Lower lobe of right lung (tissue), 2 donors: Measurements from ENCODE around the gene CARTPT. TPM values are rescaled to one million over a fixed set of nuclear protein-coding genes. Genes with fewer than 3 reads are reported as not detected.

Experiments used
- ATAC-seq, 2 donors: fragments of 200-7000 bp; cut with Tn5 transposase; one replicate each; pipeline ENCODE4 v1.9.1; 2020 to 2022; ENCODE audit warnings: mild to moderate bottlenecking in 2 of 2, moderate library complexity in 2 of 2
- DNase-seq: peaks from one replicate; pipeline ENCODE4 v3.0.0-alpha.2; 2020
- H3K27ac ChIP-seq: fragments of 200-600 bp; one replicate; pipeline ENCODE4 v1.8.0; 2022
- H3K27me3 ChIP-seq: fragments of 200-600 bp; one replicate; pipeline ENCODE4 v1.8.0; 2022; ENCODE audit warnings: low read depth
- H3K36me3 ChIP-seq: fragments of 200-600 bp; one replicate; pipeline ENCODE4 v1.8.0; 2022; ENCODE audit warnings: mild to moderate bottlenecking
- H3K4me1 ChIP-seq: fragments of 200-600 bp; one replicate; pipeline ENCODE4 v1.8.0; 2022
- H3K4me3 ChIP-seq: fragments of 200-600 bp; one replicate; pipeline ENCODE4 v1.8.0; 2022; ENCODE audit warnings: mild to moderate bottlenecking
- H3K9me3 ChIP-seq: fragments of 200-600 bp; one replicate; pipeline ENCODE4 v1.8.0; 2022
- CTCF ChIP-seq: fragments of 200-600 bp; IDR thresholded peaks from one replicate; pipeline ENCODE4 v1.8.0; 2022; ENCODE audit warnings: antibody characterized with exemption, mild to moderate bottlenecking
- intact Hi-C: fragments of 100-400 bp; cut with DNase I; formaldehyde crosslinking; loops from one replicate; pipeline ENCODE4 v1.11.0; 2022
- total RNA-seq: library from RNA; stranded (reverse); fragmentation: NEBNext Ultra II Directional; extraction: Animal tissue kit (Norgen Biotek cat#: 25700); gene quantifications from one replicate; pipeline ENCODE4 v1.2.1, GENCODE V29; 2021
- donor health status: DM: no; HTN: yes; CAD: no; lungs with severe emphysema.

The CARTPT gene
- total RNA-seq, 1 donor from 2014 or later = not detected

GRCh38 chr5:71743155-71743554 lies 24.1 kb downstream of the CARTPT start:
- TF ChIP-seq CTCF = no peak
- Histone ChIP-seq H3K27ac (no peak overlapping the region), H3K9me3 (no peaks in the 10 kb centered on the region), H3K36me3 (no peaks in the 10 kb centered on the region), H3K27me3 (no peaks in the 10 kb centered on the region), H3K4me1 (no peaks in the 10 kb centered on the region), H3K4me3 (no peak overlapping the region)
- ATAC-seq = no peak
- intact Hi-C loops = no loop called here
- no peak for DNase-seq

- no peak overlapping the region for H3K4me3 ChIP-seq
- H3K27ac ChIP-seq = no peak overlapping the region
- TF ChIP-seq CTCF = no peak
- H3K27me3 ChIP-seq = no peaks in the 10 kb centered on the region
- no peaks in the 10 kb centered on the region for H3K9me3 ChIP-seq
- H3K4me1 ChIP-seq = no peaks in the 10 kb centered on the region
- ATAC-seq (no peak), DNase-seq (no peak)
- no peaks in the 10 kb centered on the region for H3K36me3 ChIP-seq
- intact Hi-C loops = no loop called here
These were observed 25.1 kb downstream of the CARTPT start for GRCh38 chr5:71744009-71744790.

GRCh38 chr5:71747182-71747581 lies 28.1 kb downstream of the CARTPT start:
- H3K4me3 ChIP-seq = no peak overlapping the region
- no peaks in the 10 kb centered on the region for H3K27me3 ChIP-seq
- H3K4me1 ChIP-seq = no peaks in the 10 kb centered on the region
- intact Hi-C loops = no loop called here
- no peaks in the 10 kb centered on the region for H3K36me3 ChIP-seq
- no peak for TF ChIP-seq CTCF
- H3K9me3 ChIP-seq = no peaks in the 10 kb centered on the region
- ATAC-seq = no peak
- H3K27ac ChIP-seq = no peak overlapping the region
- no peak for DNase-seq

GRCh38 chr5:71748360-71748759 lies 29.3 kb downstream of the CARTPT start:
- Histone ChIP-seq H3K36me3 (no peaks in the 10 kb centered on the region), H3K4me1 (no peaks in the 10 kb centered on the region), H3K27me3 (no peaks in the 10 kb centered on the region), H3K9me3 (no peaks in the 10 kb centered on the region), H3K4me3 (no peak overlapping the region), H3K27ac (no peak overlapping the region)
- TF ChIP-seq CTCF = no peak
- intact Hi-C loops = no loop called here
- DNase-seq (peak; percentile 45), ATAC-seq (no peak)

GRCh38 chr5:71751422-71751821 lies 32.3 kb downstream of the CARTPT start:
- intact Hi-C loops = no loop called here
- ATAC-seq = no peak

More at GRCh38 chr5:71751422-71751821, 32.3 kb downstream of the CARTPT start:
- H3K4me1 ChIP-seq = no peaks in the 10 kb centered on the region
- no peaks in the 10 kb centered on the region for H3K9me3 ChIP-seq
- H3K4me3 ChIP-seq = no peak overlapping the region
- no peaks in the 10 kb centered on the region for H3K36me3 ChIP-seq
- no peak for DNase-seq
- no peaks in the 10 kb centered on the region for H3K27me3 ChIP-seq
- H3K27ac ChIP-seq = no peak overlapping the region
- TF ChIP-seq CTCF = no peak
